B cell (primary cell): ENCODE measurements around the gene GLRX. TPM values are rescaled to one million over a fixed set of nuclear protein-coding genes. Genes with fewer than 3 reads are reported as not detected.
"Not testable (repeated sequence)": the region's sequence is repeated elsewhere in the genome, so short reads cannot be mapped to it uniquely, and the experiment has no call there.

Experiments used
- ATAC-seq: fragments of 200-7000 bp; cut with Tn5 transposase; one replicate; pipeline ENCODE4 v1.10.0; 2021; ENCODE audit warnings: low read depth, mild to moderate bottlenecking, moderate number of reproducible peaks, moderate library complexity
- CTCF ChIA-PET: fragments of 350-600 bp; sonication (Branson Sonifier 250); formaldehyde crosslinking; loops from one replicate; lab custom pipeline; 2021; ENCODE audit warnings: antibody characterized with exemption, inconsistent platforms; lab: Charles Lee
- POLR2A ChIA-PET: fragments of 350-600 bp; sonication (Branson Sonifier 250); formaldehyde crosslinking; loops from one replicate; lab custom pipeline; 2021; ENCODE audit warnings: antibody characterized with exemption; lab: Charles Lee
- DNase-seq: peaks from one replicate; pipeline ENCODE4 v3.0.0; 2013
- H2AFZ ChIP-seq: 2 replicates; pipeline ENCODE4 v1.6.1; 2012; ENCODE audit warnings: mild to moderate bottlenecking, low read depth, low read length; ENCODE audit not compliant: insufficient read depth, poor library complexity, severe bottlenecking
- H3K27ac ChIP-seq, 2 donors: 1 replicate in 1 of 2; 2 replicates in 1 of 2; pipeline ENCODE4 v1.5.1; 2012 to 2013; ENCODE audit warnings: low read length in 2 of 2, mild to moderate bottlenecking in 2 of 2, moderate library complexity in 1 of 2
- H3K27me3 ChIP-seq, 4 experiments: fragments of 200-600 bp in 1 of 4; sonication (generic) in 1 of 4; replicated peaks in 1 of 4; 1 replicate in 2 of 4; 2 replicates in 2 of 4; pipeline versions ENCODE4 v1.6.1 to v1.7.0; 2013 to 2016; ENCODE audit warnings: low read length in 3 of 4, mild to moderate bottlenecking in 2 of 4, mixed read lengths in 1 of 4, moderate library complexity in 1 of 4; ENCODE audit not compliant: insufficient read depth in 4 of 4, control insufficient read depth in 3 of 4; ENCODE audit errors: control extremely low read depth in 1 of 4
- H3K36me3 ChIP-seq, 2 experiments: replicated peaks in 1 of 2; 1 replicate in 1 of 2; 2 replicates in 1 of 2; pipeline versions ENCODE4 v1.6.1 to v1.7.1; 2013; ENCODE audit warnings: low read length in 1 of 2; ENCODE audit not compliant: insufficient read depth in 2 of 2, control insufficient read depth in 1 of 2; ENCODE audit errors: control extremely low read depth in 1 of 2, extremely low read depth in 1 of 2
- H3K4me1 ChIP-seq, 2 donors: fragments of 200-600 bp in 1 of 2; sonication (generic) in 1 of 2; 1 replicate in 1 of 2; 2 replicates in 1 of 2; pipeline versions ENCODE4 v1.5.1 to v1.6.1; 2013 to 2017; ENCODE audit warnings: low read length in 2 of 2; ENCODE audit not compliant: control insufficient read depth in 2 of 2, insufficient read depth in 2 of 2
- H3K4me2 ChIP-seq: replicated peaks from 2 replicates; pipeline ENCODE3; 2012; ENCODE audit warnings: mild to moderate bottlenecking, low read depth, low read length; ENCODE audit not compliant: poor library complexity, severe bottlenecking
- H3K4me3 ChIP-seq, 5 experiments: fragments of 200-600 bp in 1 of 5; sonication (generic) in 1 of 5; 1 replicate in 3 of 5; 2 replicates in 2 of 5; pipeline versions ENCODE4 v1.5.1 to v1.7.0; 2011 to 2016; ENCODE audit warnings: low read length in 4 of 5, mild to moderate bottlenecking in 4 of 5, low read depth in 2 of 5, control low read depth in 1 of 5, moderate library complexity in 1 of 5; ENCODE audit not compliant: insufficient read depth in 1 of 5; ENCODE audit errors: control extremely low read depth in 1 of 5, extremely low read depth in 1 of 5
- H3K79me2 ChIP-seq: fragments of 200-600 bp; sonication (generic); one replicate; pipeline ENCODE4 v1.6.0; 2016; ENCODE audit warnings: low read length; ENCODE audit not compliant: control insufficient read depth, insufficient read depth
- H3K9ac ChIP-seq: fragments of 200-600 bp; sonication (generic); 2 replicates; pipeline ENCODE4 v1.6.1; 2017; ENCODE audit warnings: mild to moderate bottlenecking, low read length, moderate library complexity
- H3K9me3 ChIP-seq, 3 donors: one replicate each; pipeline versions ENCODE4 v1.6.1 to v1.7.1; 2013; ENCODE audit warnings: low read length in 2 of 3; ENCODE audit not compliant: control insufficient read depth in 2 of 3, insufficient read depth in 1 of 3; ENCODE audit errors: control extremely low read depth in 1 of 3
- H4K20me1 ChIP-seq: 2 replicates; pipeline ENCODE4 v1.6.0; 2012; ENCODE audit warnings: mild to moderate bottlenecking, low read length; ENCODE audit not compliant: insufficient read depth, control insufficient read depth, poor library complexity, severe bottlenecking
- H3K27ac Mint-ChIP-seq: one replicate; pipeline ENCODE4 v1.8.0; 2021; ENCODE audit warnings: mixed read lengths
- H3K27me3 Mint-ChIP-seq: one replicate; pipeline ENCODE4 v1.8.0; 2021; ENCODE audit warnings: mixed read lengths
- H3K4me1 Mint-ChIP-seq: one replicate; pipeline ENCODE4 v1.8.0; 2021; ENCODE audit warnings: mixed read lengths
- H3K4me3 Mint-ChIP-seq: one replicate; pipeline ENCODE4 v1.8.0; 2021; ENCODE audit warnings: mixed read lengths
- H3K9me3 Mint-ChIP-seq: one replicate; pipeline ENCODE4 v1.8.0; 2022; ENCODE audit warnings: mixed read lengths; ENCODE audit not compliant: insufficient read depth
- CTCF ChIP-seq: fragments of 200-600 bp; IDR thresholded peaks from one replicate; pipeline ENCODE4 v1.8.0; 2022; ENCODE audit warnings: antibody characterized with exemption, mild to moderate bottlenecking
- EZH2 ChIP-seq: IDR thresholded peaks from 2 replicates; pipeline ENCODE4 v1.6.1; 2012; ENCODE audit warnings: borderline replicate concordance, low read depth, mild to moderate bottlenecking, moderate library complexity, low read length; ENCODE audit not compliant: insufficient read depth, poor library complexity, severe bottlenecking
- WGBS: methylation state at CpG from one replicate; pipeline ENCODE4 v1.1.5; 2013; ENCODE audit warnings: missing lambda C conversion rate; ENCODE audit not compliant: insufficient coverage; 5-methylcytosine and 5-hydroxymethylcytosine counted together
- intact Hi-C: fragments of 100-400 bp; cut with micrococcal nuclease; formaldehyde crosslinking; loops from one replicate; pipeline ENCODE4 v1.10.0; 2022
- polyA plus RNA-seq: library from polyadenylated mRNA; depleted of rRNA; stranded (reverse); fragments of >200 nt; gene quantifications from 2 replicates; pipeline ENCODE4 v1.2.3, GENCODE V29; 2012
- total RNA-seq, 2 donors: library from RNA; stranded (reverse); fragments of 120-200 nt in 1 of 2; gene quantifications; 1 replicate in 1 of 2; 2 replicates in 1 of 2; pipeline versions ENCODE4 v1.2.3 to v1.2.4, GENCODE V29; 2013 to 2022

GLRX gene
- total and polyA plus RNA-seq, 2 donors (not counting 1 experiment from before 2014, with no cell fraction given): 44.6 to 54.8 TPM

- Mint-ChIP-seq H3K9me3 (no peaks in the 10 kb centered on the region), H3K4me1 (peaks cover 4% of the 10 kb centered on the region), H3K27ac (no peak overlapping the region), H3K4me3 (no peak overlapping the region), H3K27me3 (no peaks in the 10 kb centered on the region)
- Histone ChIP-seq H3K4me2 (no peak overlapping the region), H3K79me2 (no peaks in the 10 kb centered on the region), H3K4me3 (no peak overlapping the region), H3K9ac (no peak overlapping the region), H3K36me3 (no peaks in the 10 kb centered on the region), H4K20me1 (no peaks in the 10 kb centered on the region), H3K9me3 (no peaks in the 10 kb centered on the region), H3K27me3 (no peaks in the 10 kb centered on the region), H3K4me1 (peaks cover 0 to under 1% of the 10 kb centered on the region in 2 donors), H2AFZ (no peak overlapping the region), H3K27ac (no peak overlapping the region)
- intact Hi-C loops: no loop called here
- TF ChIP-seq EZH2: no peak
- CTCF ChIA-PET: interaction anchor here (1.0 to 22.8 kb wide), 10 partner anchors 9 to 749 kb away, joined by 3 to 748 read pairs (median 8); no protein-coding TSS in a partner anchor
- POLR2A ChIA-PET: interaction anchor here (1.0 kb wide), 1 partner anchor 10 kb away, joined by 10 read pairs; no protein-coding TSS in a partner anchor
- 93% methylated on average over 2 of the region's 3 CpGs for WGBS
- no peak for DNase-seq
- ATAC-seq: no peak
Observed at GRCh38 chr5:95853490-95853889, 31.0 kb upstream of the GLRX start.

- Histone ChIP-seq H3K9me3 (no peaks in the 10 kb centered on the region), H3K9ac (no peak overlapping the region), H3K79me2 (no peaks in the 10 kb centered on the region), H2AFZ (no peak overlapping the region), H3K36me3 (no peaks in the 10 kb centered on the region), H3K27me3 (no peaks in the 10 kb centered on the region), H3K4me3 (no peak overlapping the region), H3K4me1 (no peaks in the 10 kb centered on the region), H3K27ac (no peak overlapping the region), H3K4me2 (no peak overlapping the region), H4K20me1 (no peaks in the 10 kb centered on the region)
- intact Hi-C loops: no loop called here
- no peak overlapping the region for H3K4me3 Mint-ChIP-seq
- no peak overlapping the region for H3K27ac Mint-ChIP-seq
- no peaks in the 10 kb centered on the region for H3K4me1 Mint-ChIP-seq
- ChIA-PET CTCF (interaction anchor here (0.7 to 22.8 kb wide), 10 partner anchors 8 to 750 kb away, joined by 3 to 748 read pairs (median 8); no protein-coding TSS in a partner anchor), POLR2A (interaction anchor here (1.0 kb wide), 1 partner anchor 9 kb away, joined by 10 read pairs; no protein-coding TSS in a partner anchor)
- no peaks in the 10 kb centered on the region for H3K9me3 Mint-ChIP-seq
- no peaks in the 10 kb centered on the region for H3K27me3 Mint-ChIP-seq
- whole genome bisulfite sequencing: 93% methylated on average over 3 of the region's 5 CpGs
- DNase-seq: no peak
- ATAC-seq: no peak
- no peak for TF ChIP-seq EZH2
- no peak for TF ChIP-seq CTCF
Observed at GRCh38 chr5:95852567-95852966, 30.0 kb upstream of the GLRX start.

GRCh38 chr5:95851141-95851540 is 28.6 kb upstream of the GLRX start:
- H3K4me1 Mint-ChIP-seq, H3K9me3 Mint-ChIP-seq, intact Hi-C loops, H3K27ac Mint-ChIP-seq, H3K27me3 ChIP-seq, H3K4me2 ChIP-seq, H3K9ac ChIP-seq, H3K36me3 ChIP-seq, DNase-seq, H4K20me1 ChIP-seq, H3K27ac ChIP-seq, H3K9me3 ChIP-seq, ATAC-seq, H2AFZ ChIP-seq, H3K79me2 ChIP-seq, POLR2A ChIA-PET, H3K4me3 ChIP-seq, H3K4me1 ChIP-seq, H3K27me3 Mint-ChIP-seq, H3K4me3 Mint-ChIP-seq: not testable (repeated sequence)
- CTCF ChIA-PET: interaction anchor here (1.3 to 22.8 kb wide), 4 partner anchors 10 to 486 kb away, joined by 4 to 748 read pairs (median 56); no protein-coding TSS in a partner anchor
- 98% methylated on average over 29 of the region's 34 CpGs for WGBS
